Ovary (tissue), 3 donors: ENCODE data around the gene CNIH2.

ENCODE experiments used
- CTCF ChIP-seq, 3 donors: fragments of 450-650 bp in 2 of 3; fragments of 200-600 bp in 1 of 3; IDR thresholded peaks; one replicate each; pipeline versions ENCODE4 v1.5.1 to v1.8.0; 2016 to 2022; ENCODE audit warnings: antibody characterized with exemption in 3 of 3, mild to moderate bottlenecking in 1 of 3
- EP300 ChIP-seq: sonication (generic); formaldehyde crosslinking; IDR thresholded peaks from one replicate; pipeline ENCODE4 v1.6.1; 2017; ENCODE audit warnings: antibody characterized with exemption
- POLR2A ChIP-seq: fragments of 450-650 bp; IDR thresholded peaks from one replicate; pipeline ENCODE4 v1.6.1; 2017; ENCODE audit warnings: antibody characterized with exemption, mild to moderate bottlenecking, moderate library complexity
- donor health status: DM: no; HTN: no; CAD: no.

GRCh38 chr11:66314186-66314501 is 36.2 kb downstream of the CNIH2 start:
- TF ChIP-seq CTCF (IDR thresholded peaks at IDR 0.05) (no peak), EP300 (no peak), POLR2A (no peak)
